Peyer's patch (tissue), 4 donors: Measurements from ENCODE around the gene PCNP. TPM values are rescaled to one million over a fixed set of nuclear protein-coding genes. Genes with fewer than 3 reads are reported as not detected.
"Not testable (repeated sequence)": the region's sequence is repeated elsewhere in the genome, so short reads cannot be mapped to it uniquely, and the experiment has no call there.

Experiments
- DNase-seq, 3 donors: peaks; one replicate each; pipeline ENCODE4 v3.0.0-alpha.2; 2017 to 2019
- H3K27ac ChIP-seq, 4 donors: fragments of 200-600 bp; sonication (generic); one replicate each; pipeline ENCODE4 v1.5.1; 2016 to 2019
- H3K27me3 ChIP-seq, 2 donors: fragments of 200-600 bp; sonication (generic); one replicate each; pipeline ENCODE4 v1.5.1; 2019
- H3K36me3 ChIP-seq, 3 donors: fragments of 200-600 bp; sonication (generic); one replicate each; pipeline ENCODE4 v1.5.1; 2016 to 2019
- H3K4me1 ChIP-seq, 4 donors: fragments of 200-600 bp; sonication (generic); one replicate each; pipeline ENCODE4 v1.5.1; 2016 to 2019
- H3K4me3 ChIP-seq, 4 donors: fragments of 200-600 bp; sonication (generic); 1 replicate in 3 of 4; 2 replicates in 1 of 4; pipeline ENCODE4 v1.5.1; 2016 to 2019; ENCODE audit warnings: mild to moderate bottlenecking in 1 of 4
- H3K9me3 ChIP-seq, 4 donors: fragments of 200-600 bp; sonication (generic); one replicate each; pipeline ENCODE4 v1.5.1; 2016 to 2019; ENCODE audit warnings: mild to moderate bottlenecking in 1 of 4
- CTCF ChIP-seq, 6 experiments: fragments of 450-650 bp in 4 of 6; fragments of 200-600 bp in 2 of 6; sonication (generic) in 1 of 6; IDR thresholded peaks; one replicate each; pipeline ENCODE4 v1.5.1; 2017 to 2019; ENCODE audit warnings: antibody characterized with exemption in 6 of 6, mild to moderate bottlenecking in 3 of 6, moderate library complexity in 1 of 6
- POLR2A ChIP-seq, 2 donors: fragments of 450-650 bp; IDR thresholded peaks; one replicate each; pipeline ENCODE4 v1.5.1; 2017; ENCODE audit warnings: antibody characterized with exemption in 2 of 2, mild to moderate bottlenecking in 2 of 2, moderate library complexity in 2 of 2
- total RNA-seq, 4 donors: library from RNA; depleted of rRNA; stranded (reverse); fragments of >200 nt; gene quantifications; one replicate each; pipeline ENCODE4 v1.1.0, GENCODE V29; 2016

Gene PCNP
- total RNA-seq, 4 donors from 2014 or later: 61.9 to 106 (median 69.8) TPM

GRCh38 chr3:101638261-101638745, 64.3 kb downstream of the PCNP start:
- Histone ChIP-seq H3K4me1 (no peaks in the 10 kb centered on the region), H3K27me3 (no peaks in the 10 kb centered on the region), H3K27ac (no peak overlapping the region), H3K4me3 (no peak overlapping the region), H3K9me3 (no peaks in the 10 kb centered on the region), H3K36me3 (no peaks in the 10 kb centered on the region)
- no peak for DNase-seq
- TF ChIP-seq CTCF (IDR thresholded peaks at IDR 0.05) (no peak), POLR2A (IDR thresholded peaks at IDR 0.05) (no peak)

DNA sequence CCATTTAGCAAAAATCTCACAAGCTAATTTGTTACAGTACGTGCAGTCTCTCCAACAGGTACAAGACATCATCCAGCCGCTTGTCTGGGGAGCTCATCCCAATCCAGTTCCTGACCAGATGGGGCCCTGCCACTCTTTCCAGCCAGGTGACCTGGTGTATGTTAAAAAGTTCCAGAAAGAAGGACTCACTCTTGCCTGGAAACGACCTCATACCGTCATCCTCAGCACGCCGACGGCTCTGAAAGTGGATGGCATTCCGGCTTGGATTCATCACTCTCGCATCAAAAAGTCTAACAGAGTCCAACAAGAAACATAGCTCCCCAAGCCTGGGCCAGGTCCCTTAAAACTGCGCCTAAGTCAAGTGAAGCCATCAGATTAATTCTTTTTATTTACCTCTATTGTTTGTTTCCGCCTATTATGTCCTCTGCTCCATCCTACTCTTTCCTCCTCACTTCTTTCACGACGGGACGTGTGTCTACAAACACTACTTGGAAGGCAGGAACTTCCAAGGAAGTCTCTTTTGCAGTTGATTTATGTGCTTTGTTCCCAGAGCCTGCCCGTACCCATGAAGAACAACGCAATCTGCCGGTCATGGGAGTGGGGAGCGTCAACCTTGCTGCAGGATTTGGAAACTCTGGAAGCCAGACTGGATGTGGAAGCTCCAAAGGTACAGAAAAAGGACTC, 65.4 kb downstream of the PCNP start:
- no peak overlapping the region for H3K4me3 ChIP-seq
- H3K4me1 ChIP-seq: no peaks in the 10 kb centered on the region
- no peak for DNase-seq
- H3K27ac ChIP-seq: no peak overlapping the region
- no peak for TF ChIP-seq POLR2A (IDR thresholded peaks at IDR 0.05)
- TF ChIP-seq CTCF (IDR thresholded peaks at IDR 0.05): no peak
- no peaks in the 10 kb centered on the region for H3K27me3 ChIP-seq
- H3K9me3 ChIP-seq: no peaks in the 10 kb centered on the region
- H3K36me3 ChIP-seq: no peaks in the 10 kb centered on the region

- TF ChIP-seq CTCF (IDR thresholded peaks at IDR 0.05) (no peak), POLR2A (IDR thresholded peaks at IDR 0.05) (no peak)
- H3K4me1 ChIP-seq: no peaks in the 10 kb centered on the region
- H3K27me3 ChIP-seq: no peaks in the 10 kb centered on the region
- no peaks in the 10 kb centered on the region for H3K36me3 ChIP-seq
- no peak for DNase-seq
- no peak overlapping the region for H3K27ac ChIP-seq
- no peaks in the 10 kb centered on the region for H3K9me3 ChIP-seq
- H3K4me3 ChIP-seq: no peak overlapping the region
Measured at GRCh38 chr3:101640256-101640655, 66.3 kb downstream of the PCNP start.

- not testable (repeated sequence) for H3K27ac ChIP-seq, DNase-seq, H3K36me3 ChIP-seq, H3K4me1 ChIP-seq, H3K9me3 ChIP-seq, H3K4me3 ChIP-seq, H3K27me3 ChIP-seq
Measured at GRCh38 chr3:101641397-101642115, 67.6 kb downstream of the PCNP start.

- no peaks in the 10 kb centered on the region for H3K4me1 ChIP-seq
- no peaks in the 10 kb centered on the region for H3K27me3 ChIP-seq
- no peak overlapping the region for H3K27ac ChIP-seq
- no peaks in the 10 kb centered on the region for H3K9me3 ChIP-seq
- no peak for DNase-seq
- TF ChIP-seq CTCF (IDR thresholded peaks at IDR 0.05) (no peak), POLR2A (IDR thresholded peaks at IDR 0.05) (no peak)
- H3K36me3 ChIP-seq: no peaks in the 10 kb centered on the region
- no peak overlapping the region for H3K4me3 ChIP-seq
Measured at GRCh38 chr3:101642441-101642840, 68.5 kb downstream of the PCNP start.
